SU-DHL-6 (cell line): ENCODE data around the gene PDPR.
"Not testable (repeated sequence)": the region's sequence is repeated elsewhere in the genome, so short reads cannot be mapped to it uniquely, and the experiment has no call there.

ENCODE experiments used
- H2AFZ ChIP-seq: fragments of 200-600 bp; sonication (generic); 2 replicates; pipeline ENCODE4 v1.6.1; 2014; ENCODE audit warnings: low read depth, mild to moderate bottlenecking, moderate library complexity, mixed read lengths, antibody characterized with exemption, low read length; ENCODE audit not compliant: severe bottlenecking
- H3F3A ChIP-seq: fragments of 200-600 bp; shearing (Covaris generic); 2 replicates; pipeline ENCODE4 v1.6.0; 2016; ENCODE audit warnings: antibody characterized with exemption, mild to moderate bottlenecking; ENCODE audit not compliant: insufficient read depth
- H3K27ac ChIP-seq: fragments of 200-600 bp; sonication (generic); 2 replicates; pipeline ENCODE4 v1.5.1; 2016; ENCODE audit warnings: low read depth, mild to moderate bottlenecking, low read length, moderate library complexity, mixed read lengths
- H3K27me3 ChIP-seq: fragments of 200-600 bp; sonication (generic), shearing (Covaris generic); 2 replicates; pipeline ENCODE4 v1.6.0; 2014; ENCODE audit warnings: mild to moderate bottlenecking, low read length
- H3K36me3 ChIP-seq: fragments of 200-600 bp; sonication (generic); 2 replicates; pipeline ENCODE4 v1.6.1; 2014; ENCODE audit warnings: mild to moderate bottlenecking, low read length, mixed read lengths
- H3K4me2 ChIP-seq: fragments of 300-600, 200-600 bp; shearing (Covaris generic), sonication (generic); 2 replicates; pipeline ENCODE4 v1.6.0; 2014; ENCODE audit warnings: low read length, low read depth, mild to moderate bottlenecking; ENCODE audit not compliant: poor library complexity, severe bottlenecking
- H3K4me3 ChIP-seq: fragments of 200-600 bp; sonication (generic); 2 replicates; pipeline ENCODE4 v1.5.1; 2014; ENCODE audit warnings: antibody characterized with exemption, low read length, mild to moderate bottlenecking, mixed read lengths; ENCODE audit not compliant: insufficient read depth, poor library complexity, severe bottlenecking
- H3K79me2 ChIP-seq: fragments of 200-600 bp; sonication (generic); 2 replicates; pipeline ENCODE4 v1.6.1; 2014; ENCODE audit warnings: mild to moderate bottlenecking, low read length, moderate library complexity; ENCODE audit not compliant: insufficient read depth
- H3K9ac ChIP-seq: fragments of 200-600 bp; sonication (generic); 2 replicates; pipeline ENCODE4 v1.7.0; 2014; ENCODE audit warnings: mild to moderate bottlenecking, low read length
- H3K9me2 ChIP-seq: fragments of 200-600 bp; sonication (generic); replicated peaks from 2 replicates; pipeline ENCODE4 v1.6.1; 2014; ENCODE audit warnings: low read length; ENCODE audit not compliant: insufficient read depth
- H3K9me3 ChIP-seq: fragments of 200-600 bp; sonication (generic); 2 replicates; pipeline ENCODE4 v1.6.1; 2014; ENCODE audit warnings: low read length, mixed read lengths; ENCODE audit not compliant: insufficient read depth
- H4K20me1 ChIP-seq: fragments of 200-600 bp; sonication (generic); 2 replicates; pipeline ENCODE4 v1.6.1; 2014; ENCODE audit warnings: low read depth, mild to moderate bottlenecking, antibody characterized with exemption, low read length, moderate library complexity, mixed read lengths

Gene PDPR

DNA sequence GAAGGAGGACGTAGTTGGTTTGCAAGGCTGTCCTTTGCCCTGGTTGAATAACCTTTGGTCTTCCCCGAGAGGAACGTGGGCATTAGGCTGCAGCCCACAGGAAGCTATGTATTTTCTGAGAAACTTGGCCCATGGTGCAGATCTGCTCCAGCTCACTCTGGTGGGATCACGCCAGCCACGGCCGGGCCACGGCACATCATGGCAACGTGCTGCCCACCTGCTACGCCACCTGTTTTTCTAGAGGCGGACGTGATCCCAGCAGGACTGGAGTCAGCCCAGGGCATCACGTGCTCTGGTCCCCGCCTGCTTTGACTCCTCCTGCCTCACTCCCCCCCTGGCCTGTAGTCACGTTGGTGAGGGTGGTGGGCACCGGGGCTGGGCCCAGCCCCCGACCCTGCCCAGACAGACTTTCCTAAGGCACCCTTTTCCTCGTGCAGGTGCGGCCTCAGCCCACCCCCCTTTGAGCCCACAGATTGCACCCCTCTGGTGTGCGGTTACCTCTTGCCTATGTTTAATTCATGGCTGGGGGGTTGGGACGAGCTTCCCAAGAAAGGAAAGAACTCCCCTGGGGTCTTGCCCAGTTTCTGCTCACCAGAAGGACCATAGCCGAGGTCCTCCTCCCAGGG, 59.2 kb downstream of the PDPR start, which contains the start of gene CLEC18C:
TSS of gene CLEC18C (plus strand) at position 576 of the 626 bp plus-strand sequence. CDS start 492 bp downstream, outside the sequence.
- H3K27me3 ChIP-seq, H3K27ac ChIP-seq, H3K9ac ChIP-seq, H3K9me2 ChIP-seq, H4K20me1 ChIP-seq, H3K79me2 ChIP-seq, H3F3A ChIP-seq, H3K9me3 ChIP-seq, H3K4me3 ChIP-seq, H3K36me3 ChIP-seq, H3K4me2 ChIP-seq, H2AFZ ChIP-seq: not testable (repeated sequence)

- not testable (repeated sequence) for H3K4me2 ChIP-seq, H3F3A ChIP-seq, H3K79me2 ChIP-seq, H3K9me3 ChIP-seq, H3K36me3 ChIP-seq, H3K4me3 ChIP-seq, H3K27ac ChIP-seq, H3K9ac ChIP-seq, H3K27me3 ChIP-seq, H3K9me2 ChIP-seq, H2AFZ ChIP-seq, H4K20me1 ChIP-seq
Measured at GRCh38 chr16:70173916-70174315, 59.8 kb downstream of the PDPR start.

DNA sequence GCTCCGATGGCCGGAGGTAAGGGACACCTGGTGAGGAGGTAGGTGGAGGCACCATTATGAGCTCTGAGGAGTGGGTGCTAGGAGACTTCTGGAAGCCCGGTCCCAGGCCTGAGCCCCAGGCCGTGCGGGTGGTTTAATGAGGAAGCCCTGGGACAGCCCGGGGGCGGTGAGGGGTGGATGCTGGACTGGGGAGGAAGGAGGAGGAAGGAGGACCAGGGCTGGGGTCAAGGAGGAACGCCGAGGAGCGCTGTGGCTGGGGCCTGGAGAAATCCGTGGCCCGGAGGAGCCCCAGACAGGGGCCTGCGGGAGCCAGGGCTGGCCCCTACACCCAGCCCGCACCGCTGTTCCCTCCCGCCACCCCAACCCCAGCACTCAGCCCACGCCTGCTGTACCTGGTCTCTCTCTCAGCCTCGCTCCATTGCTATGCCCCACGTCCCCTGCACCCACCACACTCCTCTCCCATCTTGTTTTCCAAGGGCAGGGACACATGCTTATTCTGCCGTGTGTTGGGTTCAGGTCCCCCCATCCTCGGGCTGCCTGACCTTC, 60.3 kb downstream of the PDPR start:
- H3K36me3 ChIP-seq, H3F3A ChIP-seq, H3K27me3 ChIP-seq, H3K9me2 ChIP-seq, H3K9ac ChIP-seq, H3K4me2 ChIP-seq, H4K20me1 ChIP-seq, H3K27ac ChIP-seq, H2AFZ ChIP-seq, H3K79me2 ChIP-seq, H3K9me3 ChIP-seq, H3K4me3 ChIP-seq: not testable (repeated sequence)

DNA sequence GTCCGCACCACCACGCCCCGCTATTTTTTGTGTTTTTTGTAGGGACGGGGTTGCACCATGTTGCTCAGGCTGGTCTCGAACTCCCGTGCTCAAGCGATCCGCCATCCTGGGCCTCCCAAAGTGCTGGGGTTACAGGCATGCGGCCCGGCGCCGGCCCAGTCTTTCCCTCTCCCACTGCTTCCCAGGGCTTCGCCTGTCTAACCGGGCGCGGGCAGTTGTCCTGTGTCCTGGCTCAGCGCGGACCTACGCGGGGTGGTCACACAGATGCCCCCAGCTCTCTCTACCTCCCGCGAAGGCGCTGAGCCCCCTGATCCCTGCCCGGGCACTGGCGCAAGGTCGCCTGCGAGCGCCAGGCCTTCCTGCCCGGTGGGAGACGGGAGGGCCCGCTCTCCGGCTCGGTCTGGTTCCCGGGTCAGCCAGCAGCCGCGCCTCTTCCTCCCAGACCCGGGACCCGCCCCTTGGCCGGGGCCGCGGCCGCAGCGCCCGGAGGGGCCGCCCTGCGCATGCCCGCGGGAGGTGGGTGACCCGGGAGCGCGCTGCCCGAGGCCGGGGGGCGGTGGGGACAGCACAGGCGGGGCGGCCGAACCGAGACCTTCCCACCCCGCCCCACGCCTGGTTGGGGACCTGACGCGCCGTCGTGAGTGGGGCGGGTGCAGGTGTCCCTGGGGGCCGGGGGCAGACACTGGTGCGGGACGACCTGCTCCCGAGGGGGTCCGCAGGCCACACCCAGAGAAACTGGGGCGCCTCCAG, 73.9 kb downstream of the PDPR start:
- H3K9ac ChIP-seq, H3K4me2 ChIP-seq, H3K4me3 ChIP-seq: not testable (repeated sequence)

DNA sequence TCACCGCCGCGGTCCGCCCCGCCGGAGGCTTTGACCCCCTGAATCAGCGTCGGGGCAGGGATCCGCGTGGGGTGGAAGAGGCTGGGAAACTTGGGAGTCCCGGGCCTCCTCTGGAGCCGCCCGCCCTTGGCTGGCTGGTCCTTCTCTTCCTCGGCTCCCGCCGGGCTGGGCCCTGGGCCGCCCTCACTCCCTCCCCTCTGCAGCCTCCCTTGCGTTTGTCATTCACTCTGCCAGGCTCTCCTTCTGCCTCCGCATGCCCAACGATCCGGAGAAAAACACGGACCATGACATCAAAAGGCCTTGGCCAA, 74.4 kb downstream of the PDPR start:
- H4K20me1 ChIP-seq, H3K9me2 ChIP-seq, H2AFZ ChIP-seq, H3K27ac ChIP-seq, H3K9ac ChIP-seq, H3F3A ChIP-seq, H3K27me3 ChIP-seq, H3K4me2 ChIP-seq, H3K79me2 ChIP-seq, H3K9me3 ChIP-seq, H3K36me3 ChIP-seq, H3K4me3 ChIP-seq: not testable (repeated sequence)

More for the DNA sequence above, 73.9 kb downstream of the PDPR start:
- H3K36me3 ChIP-seq, H3K27ac ChIP-seq, H4K20me1 ChIP-seq, H3K9me3 ChIP-seq, H2AFZ ChIP-seq, H3F3A ChIP-seq, H3K79me2 ChIP-seq, H3K27me3 ChIP-seq, H3K9me2 ChIP-seq: not testable (repeated sequence)

DNA sequence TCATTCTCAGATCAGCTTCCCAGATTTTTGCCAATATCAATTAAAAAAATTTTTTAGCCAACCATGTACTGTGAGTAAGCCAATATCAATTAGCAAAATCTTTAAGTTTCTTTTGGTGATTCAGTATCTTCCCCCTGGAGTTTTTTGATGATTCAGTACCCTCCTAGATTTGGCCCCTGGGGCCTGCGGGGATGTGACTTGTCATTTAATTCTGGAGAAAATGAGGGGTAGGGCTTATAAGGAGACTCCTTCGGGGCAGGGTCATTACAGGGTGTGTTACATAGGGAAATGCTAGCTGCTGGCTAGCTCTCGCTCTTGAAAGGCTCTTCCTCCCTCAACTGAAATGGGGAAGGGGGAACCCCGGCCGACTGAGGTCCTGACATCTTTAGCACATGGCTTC, 76.4 kb downstream of the PDPR start:
- not testable (repeated sequence) for H3K36me3 ChIP-seq, H3K27me3 ChIP-seq, H3K4me2 ChIP-seq, H3K9me2 ChIP-seq, H3K79me2 ChIP-seq, H2AFZ ChIP-seq, H3K9me3 ChIP-seq, H3K27ac ChIP-seq, H3K4me3 ChIP-seq, H4K20me1 ChIP-seq, H3F3A ChIP-seq, H3K9ac ChIP-seq

- not testable (repeated sequence) for H3K9me3 ChIP-seq, H4K20me1 ChIP-seq, H3K9me2 ChIP-seq, H2AFZ ChIP-seq, H3F3A ChIP-seq, H3K4me2 ChIP-seq, H3K9ac ChIP-seq, H3K36me3 ChIP-seq, H3K4me3 ChIP-seq, H3K79me2 ChIP-seq, H3K27ac ChIP-seq, H3K27me3 ChIP-seq
Measured at GRCh38 chr16:70196683-70197300, 82.7 kb downstream of the PDPR start.

GRCh38 chr16:70197611-70198010, 83.5 kb downstream of the PDPR start:
- H3K9ac ChIP-seq, H3F3A ChIP-seq, H3K4me3 ChIP-seq, H3K9me3 ChIP-seq, H3K36me3 ChIP-seq, H3K79me2 ChIP-seq, H3K4me2 ChIP-seq, H3K27me3 ChIP-seq, H4K20me1 ChIP-seq, H2AFZ ChIP-seq, H3K27ac ChIP-seq, H3K9me2 ChIP-seq: not testable (repeated sequence)
